ENCODE results near the gene ANGEL1. TPM values are rescaled to one million over a fixed set of nuclear protein-coding genes. Genes with fewer than 3 reads are reported as not detected.
A peak's percentile ranks its signal among the peaks of the same experiment; 100 is the strongest.

The ANGEL1 gene
- total and polyA plus RNA-seq, 4 donors, result 5.2 to 15.9 (median 9.6) TPM

DNA sequence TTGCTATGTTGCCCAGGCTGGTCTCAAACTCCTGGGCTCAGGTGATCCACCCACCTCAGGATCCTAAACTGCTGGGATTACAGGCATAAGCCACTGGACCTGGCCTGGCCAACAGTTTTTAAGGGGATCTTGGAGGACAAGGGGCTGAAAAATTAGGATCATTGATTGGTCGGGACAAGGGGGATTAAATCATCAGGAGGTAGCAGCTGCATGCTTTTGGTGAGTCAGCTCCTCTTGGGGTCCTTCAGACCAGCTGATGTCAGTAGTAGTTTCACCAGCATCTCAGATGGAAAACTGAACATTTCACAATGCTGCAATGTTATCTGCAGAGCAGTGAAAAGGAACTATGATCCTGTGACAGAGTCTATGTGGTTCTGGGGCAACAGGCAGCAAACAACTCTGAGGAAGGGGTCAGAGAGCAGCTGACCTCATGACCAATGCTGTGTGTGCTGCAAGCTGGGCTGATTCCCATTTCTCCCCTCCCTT is 19.9 kb upstream of the ANGEL1 start (continued):
- TF ChIP-seq RAD21 (IDR thresholded peaks at IDR 0.05), result peak; percentile 43 to 52
- TF ChIP-seq YY1 (IDR thresholded peaks at IDR 0.05), result peak; percentile 66
- TF ChIP-seq RXRA (IDR thresholded peaks at IDR 0.05), result peak; percentile 97 to 98
- TF ChIP-seq EGR1 (IDR thresholded peaks at IDR 0.05; ENCODE audit: low read depth in 2 of 2), result peak; percentile 46 to 88
- peak; percentile 87 to 96 for TF ChIP-seq JUND (IDR thresholded peaks at IDR 0.05)
- TF ChIP-seq FOXA1 (IDR thresholded peaks at IDR 0.05), result peak; percentile 80

DNA sequence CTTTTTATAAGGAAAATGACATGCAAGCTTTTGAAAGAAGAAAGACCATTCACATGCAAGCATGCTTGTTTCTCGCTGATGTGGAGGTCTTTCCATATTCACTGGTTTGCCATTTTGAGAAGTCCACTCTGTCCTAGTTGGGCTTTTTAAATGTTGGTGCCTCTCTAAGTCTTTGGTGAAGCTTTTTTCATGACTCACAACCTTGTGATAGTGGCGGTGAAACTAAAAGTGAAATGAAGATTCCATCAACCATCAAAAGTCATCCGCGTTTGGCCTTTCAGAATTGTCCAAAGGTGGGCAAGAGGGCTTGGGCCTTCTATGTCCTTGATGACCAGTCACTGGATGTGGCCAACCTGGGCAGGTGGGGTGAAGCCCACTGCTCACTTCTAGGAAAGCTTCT is 17.9 kb upstream of the ANGEL1 start:
- no peaks in the 10 kb centered on the region for H3K36me3 ChIP-seq (ENCODE audit: control insufficient read depth in 4 of 4, insufficient read depth in 3 of 4, low read depth in 1 of 4, low read length in 3 of 4)
- H3K9ac ChIP-seq (ENCODE audit: low read depth in 1 of 2, low read length in 2 of 2), result no peak overlapping the region
- peaks cover 11 to 44% (median 35%) of the 10 kb centered on the region in 4 donors for H3K4me1 ChIP-seq (ENCODE audit: control insufficient read depth in 4 of 4, insufficient read depth in 4 of 4, low read length in 3 of 4)
- no peaks in the 10 kb centered on the region for H3K9me3 ChIP-seq (ENCODE audit: control insufficient read depth in 4 of 4, low read length in 3 of 4)
- no peak for DNase-seq (ENCODE audit: low spot score)
- 95% methylated on average over 4 of the region's 4 CpGs for WGBS
- H3K27me3 ChIP-seq (ENCODE audit: control insufficient read depth in 4 of 4, insufficient read depth in 4 of 4, low read length in 3 of 4), result no peaks in the 10 kb centered on the region
- TF ChIP-seq, protein P1, sequence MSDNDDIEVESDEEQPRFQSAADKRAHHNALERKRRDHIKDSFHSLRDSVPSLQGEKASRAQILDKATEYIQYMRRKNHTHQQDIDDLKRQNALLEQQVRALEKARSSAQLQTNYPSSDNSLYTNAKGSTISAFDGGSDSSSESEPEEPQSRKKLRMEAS (IDR thresholded peaks at IDR 0.05), result no peak
- no peak for TF ChIP-seq FOXA1 (IDR thresholded peaks at IDR 0.05)
- no peak for TF ChIP-seq RXRA (IDR thresholded peaks at IDR 0.05)
- TF ChIP-seq JUND (IDR thresholded peaks at IDR 0.05), result no peak
- TF ChIP-seq, protein P2, sequence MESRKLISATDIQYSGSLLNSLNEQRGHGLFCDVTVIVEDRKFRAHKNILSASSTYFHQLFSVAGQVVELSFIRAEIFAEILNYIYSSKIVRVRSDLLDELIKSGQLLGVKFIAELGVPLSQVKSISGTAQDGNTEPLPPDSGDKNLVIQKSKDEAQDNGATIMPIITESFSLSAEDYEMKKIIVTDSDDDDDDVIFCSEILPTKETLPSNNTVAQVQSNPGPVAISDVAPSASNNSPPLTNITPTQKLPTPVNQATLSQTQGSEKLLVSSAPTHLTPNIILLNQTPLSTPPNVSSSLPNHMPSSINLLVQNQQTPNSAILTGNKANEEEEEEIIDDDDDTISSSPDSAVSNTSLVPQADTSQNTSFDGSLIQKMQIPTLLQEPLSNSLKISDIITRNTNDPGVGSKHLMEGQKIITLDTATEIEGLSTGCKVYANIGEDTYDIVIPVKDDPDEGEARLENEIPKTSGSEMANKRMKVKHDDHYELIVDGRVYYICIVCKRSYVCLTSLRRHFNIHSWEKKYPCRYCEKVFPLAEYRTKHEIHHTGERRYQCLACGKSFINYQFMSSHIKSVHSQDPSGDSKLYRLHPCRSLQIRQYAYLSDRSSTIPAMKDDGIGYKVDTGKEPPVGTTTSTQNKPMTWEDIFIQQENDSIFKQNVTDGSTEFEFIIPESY (IDR thresholded peaks at IDR 0.05), result no peak
- TF ChIP-seq EGR1 (IDR thresholded peaks at IDR 0.05; ENCODE audit: low read depth in 2 of 2), result no peak
- TF ChIP-seq, protein P3, sequence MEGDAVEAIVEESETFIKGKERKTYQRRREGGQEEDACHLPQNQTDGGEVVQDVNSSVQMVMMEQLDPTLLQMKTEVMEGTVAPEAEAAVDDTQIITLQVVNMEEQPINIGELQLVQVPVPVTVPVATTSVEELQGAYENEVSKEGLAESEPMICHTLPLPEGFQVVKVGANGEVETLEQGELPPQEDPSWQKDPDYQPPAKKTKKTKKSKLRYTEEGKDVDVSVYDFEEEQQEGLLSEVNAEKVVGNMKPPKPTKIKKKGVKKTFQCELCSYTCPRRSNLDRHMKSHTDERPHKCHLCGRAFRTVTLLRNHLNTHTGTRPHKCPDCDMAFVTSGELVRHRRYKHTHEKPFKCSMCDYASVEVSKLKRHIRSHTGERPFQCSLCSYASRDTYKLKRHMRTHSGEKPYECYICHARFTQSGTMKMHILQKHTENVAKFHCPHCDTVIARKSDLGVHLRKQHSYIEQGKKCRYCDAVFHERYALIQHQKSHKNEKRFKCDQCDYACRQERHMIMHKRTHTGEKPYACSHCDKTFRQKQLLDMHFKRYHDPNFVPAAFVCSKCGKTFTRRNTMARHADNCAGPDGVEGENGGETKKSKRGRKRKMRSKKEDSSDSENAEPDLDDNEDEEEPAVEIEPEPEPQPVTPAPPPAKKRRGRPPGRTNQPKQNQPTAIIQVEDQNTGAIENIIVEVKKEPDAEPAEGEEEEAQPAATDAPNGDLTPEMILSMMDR (IDR thresholded peaks at IDR 0.05; ENCODE audit: low read depth, low read length, missing input control), result no peak
- no peak for TF ChIP-seq YY1 (IDR thresholded peaks at IDR 0.05)
- TF ChIP-seq HNF4G (IDR thresholded peaks at IDR 0.05), result no peak
- TF ChIP-seq RAD21 (IDR thresholded peaks at IDR 0.05), result no peak
- TF ChIP-seq SP1 (IDR thresholded peaks at IDR 0.05), result no peak
- TF ChIP-seq GABPA (IDR thresholded peaks at IDR 0.05 in 1 of 2, conservative IDR thresholded peaks at IDR 0.05 in 1 of 2), result no peak
- TF ChIP-seq, protein P4, sequence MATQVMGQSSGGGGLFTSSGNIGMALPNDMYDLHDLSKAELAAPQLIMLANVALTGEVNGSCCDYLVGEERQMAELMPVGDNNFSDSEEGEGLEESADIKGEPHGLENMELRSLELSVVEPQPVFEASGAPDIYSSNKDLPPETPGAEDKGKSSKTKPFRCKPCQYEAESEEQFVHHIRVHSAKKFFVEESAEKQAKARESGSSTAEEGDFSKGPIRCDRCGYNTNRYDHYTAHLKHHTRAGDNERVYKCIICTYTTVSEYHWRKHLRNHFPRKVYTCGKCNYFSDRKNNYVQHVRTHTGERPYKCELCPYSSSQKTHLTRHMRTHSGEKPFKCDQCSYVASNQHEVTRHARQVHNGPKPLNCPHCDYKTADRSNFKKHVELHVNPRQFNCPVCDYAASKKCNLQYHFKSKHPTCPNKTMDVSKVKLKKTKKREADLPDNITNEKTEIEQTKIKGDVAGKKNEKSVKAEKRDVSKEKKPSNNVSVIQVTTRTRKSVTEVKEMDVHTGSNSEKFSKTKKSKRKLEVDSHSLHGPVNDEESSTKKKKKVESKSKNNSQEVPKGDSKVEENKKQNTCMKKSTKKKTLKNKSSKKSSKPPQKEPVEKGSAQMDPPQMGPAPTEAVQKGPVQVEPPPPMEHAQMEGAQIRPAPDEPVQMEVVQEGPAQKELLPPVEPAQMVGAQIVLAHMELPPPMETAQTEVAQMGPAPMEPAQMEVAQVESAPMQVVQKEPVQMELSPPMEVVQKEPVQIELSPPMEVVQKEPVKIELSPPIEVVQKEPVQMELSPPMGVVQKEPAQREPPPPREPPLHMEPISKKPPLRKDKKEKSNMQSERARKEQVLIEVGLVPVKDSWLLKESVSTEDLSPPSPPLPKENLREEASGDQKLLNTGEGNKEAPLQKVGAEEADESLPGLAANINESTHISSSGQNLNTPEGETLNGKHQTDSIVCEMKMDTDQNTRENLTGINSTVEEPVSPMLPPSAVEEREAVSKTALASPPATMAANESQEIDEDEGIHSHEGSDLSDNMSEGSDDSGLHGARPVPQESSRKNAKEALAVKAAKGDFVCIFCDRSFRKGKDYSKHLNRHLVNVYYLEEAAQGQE (IDR thresholded peaks at IDR 0.05), result no peak
- TF ChIP-seq NR2F2 (IDR thresholded peaks at IDR 0.05), result no peak
- no peak for TF ChIP-seq TAF1 (conservative IDR thresholded peaks at IDR 0.05)
- TF ChIP-seq, protein P5, sequence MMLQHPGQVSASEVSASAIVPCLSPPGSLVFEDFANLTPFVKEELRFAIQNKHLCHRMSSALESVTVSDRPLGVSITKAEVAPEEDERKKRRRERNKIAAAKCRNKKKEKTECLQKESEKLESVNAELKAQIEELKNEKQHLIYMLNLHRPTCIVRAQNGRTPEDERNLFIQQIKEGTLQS (IDR thresholded peaks at IDR 0.05), result no peak
- no peak for TF ChIP-seq HNF4A (conservative IDR thresholded peaks at IDR 0.05)
- no peak for TF ChIP-seq FOXA2 (IDR thresholded peaks at IDR 0.05)
- no peak overlapping the region for H3K27ac ChIP-seq (ENCODE audit: low read depth in 1 of 2, low read length in 2 of 2)
- no peak overlapping the region for H3K4me3 ChIP-seq (ENCODE audit: low read depth in 1 of 3, low read length in 3 of 3)

Measured in liver (tissue), 9 donors.